Breast epithelium (tissue), 3 donors: ENCODE measurements around the gene SPEM2.

Source experiments
- CTCF ChIP-seq, 3 donors: fragments of 450-650 bp; IDR thresholded peaks; one replicate each; pipeline ENCODE4 v1.5.1; 2016 to 2017; ENCODE audit warnings: antibody characterized with exemption in 3 of 3, mild to moderate bottlenecking in 3 of 3, moderate library complexity in 3 of 3
- POLR2A ChIP-seq: fragments of 450-650 bp; IDR thresholded peaks from one replicate; pipeline ENCODE4 v1.6.1; 2016; ENCODE audit warnings: antibody characterized with exemption, mild to moderate bottlenecking, moderate library complexity
- POLR2AphosphoS5 ChIP-seq, 3 donors: sonication (generic); formaldehyde crosslinking; IDR thresholded peaks; one replicate each; pipeline ENCODE4 v1.6.1; 2017; ENCODE audit warnings: antibody characterized with exemption in 3 of 3

- TF ChIP-seq CTCF (IDR thresholded peaks at IDR 0.05) (no peak), POLR2A (no peak), POLR2AphosphoS5 (IDR thresholded peaks at IDR 0.05) (no peak)
Observed at GRCh38 chr17:7383742-7384488, 41.5 kb upstream of the SPEM2 start.
